Activated CD4-positive, alpha-beta T cell treated with anti-CD3 and anti-CD28 coated beads, Interleukin-2, amount 50 U/mL, for 4 hours (primary cell): ENCODE measurements around the gene TCP11.

Source experiments
- DNase-seq, 2 experiments: peaks; one replicate each; pipeline ENCODE4 v3.0.0-alpha.2; 2020

The TCP11 gene

GRCh38 chr6:35170891-35171290, 29.8 kb upstream of the TCP11 start:
- no peak for DNase-seq

- no peak for DNase-seq
These were observed 29.0 kb upstream of the TCP11 start for GRCh38 chr6:35170166-35170565.

GRCh38 chr6:35168461-35168861, 27.3 kb upstream of the TCP11 start:
- no peak for DNase-seq

GRCh38 chr6:35167505-35167904, 26.4 kb upstream of the TCP11 start:
- no peak for DNase-seq

GRCh38 chr6:35166520-35166919, 25.4 kb upstream of the TCP11 start:
- no peak for DNase-seq

- DNase-seq = no peak
These were observed 25.0 kb upstream of the TCP11 start for GRCh38 chr6:35166116-35166515.

- DNase-seq = no peak
These were observed 24.5 kb upstream of the TCP11 start for GRCh38 chr6:35165630-35166071.

- no peak for DNase-seq
These were observed 23.7 kb upstream of the TCP11 start for GRCh38 chr6:35164868-35165267.

GRCh38 chr6:35164277-35164676, 23.1 kb upstream of the TCP11 start:
- no peak for DNase-seq

GRCh38 chr6:35163836-35164235, 22.7 kb upstream of the TCP11 start:
- DNase-seq = no peak

GRCh38 chr6:35161776-35162607, 20.9 kb upstream of the TCP11 start:
- DNase-seq = no peak

- no peak for DNase-seq
These were observed 20.1 kb upstream of the TCP11 start for GRCh38 chr6:35161266-35161665.

GRCh38 chr6:35160642-35161041, 19.5 kb upstream of the TCP11 start:
- no peak for DNase-seq

- no peak for DNase-seq
These were observed 17.4 kb upstream of the TCP11 start for GRCh38 chr6:35158520-35158919.

GRCh38 chr6:35154947-35155346, 13.8 kb upstream of the TCP11 start:
- no peak for DNase-seq

- no peak for DNase-seq
These were observed 13.1 kb upstream of the TCP11 start for GRCh38 chr6:35154262-35154661.

- DNase-seq = no peak
These were observed 11.0 kb upstream of the TCP11 start for GRCh38 chr6:35152067-35152707.

GRCh38 chr6:35151466-35151865, 10.3 kb upstream of the TCP11 start:
- DNase-seq = no peak

- DNase-seq = no peak
These were observed 8.9 kb upstream of the TCP11 start for GRCh38 chr6:35149891-35150566.

GRCh38 chr6:35148167-35148741, 7.1 kb upstream of the TCP11 start:
- no peak for DNase-seq

GRCh38 chr6:35147486-35147885, 6.3 kb upstream of the TCP11 start:
- no peak for DNase-seq

GRCh38 chr6:35147026-35147425, 5.9 kb upstream of the TCP11 start:
- no peak for DNase-seq

- no peak for DNase-seq
These were observed 5.3 kb upstream of the TCP11 start for GRCh38 chr6:35146453-35146852.

GRCh38 chr6:35145757-35146156, 4.6 kb upstream of the TCP11 start:
- no peak for DNase-seq
